NCI-H146 (cell line): ENCODE measurements around the gene CDC26.
A peak's percentile ranks its signal among the peaks of the same experiment; 100 is the strongest.
"Not testable (repeated sequence)": the region's sequence is repeated elsewhere in the genome, so short reads cannot be mapped to it uniquely, and the experiment has no call there.

Experiments used
- DNase-seq: peaks from one replicate; lab custom pipeline; 2025; lab: John Stamatoyannopoulos, UW

The CDC26 gene

DNA sequence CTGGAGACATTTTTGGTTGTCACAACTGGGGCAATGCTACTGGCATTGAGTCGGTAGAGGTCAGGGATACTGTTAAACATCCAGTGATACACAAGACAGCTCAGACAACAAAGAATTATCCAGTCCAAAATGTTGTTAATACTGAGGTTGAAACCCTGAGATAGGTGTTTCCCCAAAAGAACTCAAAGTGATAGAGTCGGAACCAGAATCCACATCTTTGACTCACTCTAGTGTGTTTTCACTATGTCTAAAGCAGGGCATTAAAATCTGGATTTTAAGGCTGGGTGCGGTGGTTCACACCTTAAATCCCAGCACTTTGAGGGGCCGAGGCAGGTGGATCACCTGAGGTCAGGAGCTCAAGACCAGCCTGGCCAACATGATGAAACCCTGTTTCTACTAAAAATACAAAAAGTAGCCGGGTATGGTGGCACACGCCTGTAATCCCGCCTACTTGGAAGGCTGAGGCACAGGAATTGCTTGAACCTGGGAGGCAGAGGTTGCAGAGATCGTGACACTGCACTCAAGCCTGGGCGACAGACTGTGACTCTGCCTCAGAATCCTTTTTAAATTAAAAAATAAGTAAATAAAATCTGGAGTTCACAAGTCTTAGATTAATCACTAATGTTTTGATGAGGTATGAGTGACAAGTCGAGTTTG is 37.0 kb downstream of the CDC26 start:
- no peak for DNase-seq

DNA sequence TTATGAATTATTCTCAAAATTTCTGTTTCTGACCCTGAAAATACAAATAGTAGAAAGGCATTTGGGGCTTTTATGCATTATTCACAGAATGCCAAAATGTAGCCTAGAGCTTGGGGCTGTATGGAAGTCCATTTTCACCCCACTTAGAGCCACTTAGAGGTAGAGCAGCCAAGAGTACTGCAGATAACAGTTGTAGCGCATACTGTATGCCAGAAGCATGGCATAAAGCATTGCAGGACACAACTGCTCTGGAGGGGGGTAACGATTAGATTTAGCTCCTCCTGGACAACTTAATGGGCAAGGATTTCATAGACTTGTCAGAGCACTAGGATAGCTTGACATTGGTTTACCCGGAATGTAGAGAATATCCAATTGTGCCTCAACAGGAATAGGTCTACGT is 38.3 kb downstream of the CDC26 start:
- DNase-seq: no peak

DNA sequence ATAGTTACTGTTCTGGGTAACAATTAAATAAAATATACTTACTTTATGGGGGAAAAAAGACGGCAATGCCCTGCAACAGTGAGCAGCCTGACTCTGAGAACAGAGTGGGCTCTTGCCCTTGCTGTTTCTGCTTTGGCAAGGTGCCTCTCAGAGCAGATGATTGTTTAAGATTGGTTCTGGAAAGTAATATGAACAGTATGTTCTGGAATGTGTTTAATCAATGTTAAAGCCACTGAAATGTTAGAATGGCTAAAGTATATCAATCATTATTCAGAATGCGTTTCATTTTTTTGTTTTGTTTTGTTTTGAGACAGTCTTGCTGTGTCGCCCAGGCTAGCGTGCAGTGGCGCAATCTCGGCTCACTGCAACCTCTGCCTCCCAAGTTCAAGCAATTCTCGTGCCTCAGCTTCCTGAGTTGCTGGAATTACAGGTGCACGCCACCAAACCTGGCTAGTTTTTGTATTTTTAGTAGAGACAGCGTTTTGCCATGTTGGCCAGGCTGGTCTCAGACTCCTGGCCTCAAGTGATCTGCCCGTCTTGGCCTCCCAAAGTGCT is 39.6 kb downstream of the CDC26 start:
- not testable (repeated sequence) for DNase-seq

DNA sequence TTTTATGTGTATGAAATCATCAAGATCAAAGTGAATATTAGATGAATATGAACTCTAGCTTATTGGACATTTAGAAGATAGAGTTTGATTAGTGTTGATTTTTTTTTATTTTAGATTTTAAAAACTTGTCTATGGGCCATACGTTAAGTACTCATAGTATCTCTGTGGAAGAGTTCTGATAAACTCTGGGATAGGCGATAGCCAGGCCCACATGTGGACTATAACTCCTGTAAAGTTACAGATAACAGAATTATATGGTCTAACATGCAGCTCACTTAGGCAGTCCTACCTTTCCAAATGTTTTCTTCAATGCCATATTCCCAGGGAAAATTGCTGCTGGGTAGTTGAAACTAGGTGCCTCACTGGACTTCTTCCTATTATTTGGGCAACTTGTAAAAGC is 43.7 kb downstream of the CDC26 start:
- no peak for DNase-seq

DNA sequence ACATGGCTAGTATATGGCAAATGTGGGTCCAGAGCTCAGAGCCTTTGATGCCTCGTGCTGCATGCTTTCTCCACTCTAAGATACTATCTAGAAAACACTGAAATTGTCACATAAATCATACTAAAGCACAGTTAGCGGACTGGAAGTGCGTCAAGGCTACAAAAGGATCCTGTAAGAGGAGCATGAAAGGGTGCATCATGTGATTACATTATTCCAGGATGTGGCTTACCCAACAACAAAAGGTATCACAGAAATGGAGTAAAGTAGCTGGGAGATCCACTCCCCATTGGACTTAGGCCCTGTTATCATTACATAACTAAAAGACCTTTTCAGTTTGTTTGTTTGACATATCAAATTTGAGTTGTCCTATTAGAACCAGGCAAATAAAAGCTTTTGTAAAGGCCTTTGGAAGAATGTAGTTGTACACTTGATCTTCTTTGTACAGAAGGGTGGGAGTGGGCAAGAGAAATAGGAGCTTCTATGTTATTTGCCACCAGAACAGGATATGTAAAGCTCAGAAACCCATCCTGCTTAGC is 47.2 kb downstream of the CDC26 start:
- DNase-seq: no peak

DNA sequence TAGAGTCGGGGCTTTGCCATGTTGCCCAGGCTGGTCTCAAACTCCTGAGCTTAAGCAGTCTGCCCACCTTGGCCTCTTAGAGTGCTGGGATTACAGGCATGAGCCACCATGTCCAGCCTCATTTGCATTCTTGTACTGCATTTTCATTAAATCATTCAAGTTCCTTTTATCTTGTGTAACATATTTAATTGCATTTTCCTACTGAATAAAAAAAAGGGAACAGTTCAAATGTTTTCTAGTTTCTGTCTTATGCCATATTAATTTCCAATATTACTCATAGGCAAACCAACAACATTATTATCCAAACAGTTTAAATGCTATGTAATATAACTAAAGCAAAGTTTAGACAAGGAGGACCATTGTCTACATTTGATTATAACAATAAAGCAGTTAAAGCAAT is 47.9 kb downstream of the CDC26 start:
- no peak for DNase-seq

DNA sequence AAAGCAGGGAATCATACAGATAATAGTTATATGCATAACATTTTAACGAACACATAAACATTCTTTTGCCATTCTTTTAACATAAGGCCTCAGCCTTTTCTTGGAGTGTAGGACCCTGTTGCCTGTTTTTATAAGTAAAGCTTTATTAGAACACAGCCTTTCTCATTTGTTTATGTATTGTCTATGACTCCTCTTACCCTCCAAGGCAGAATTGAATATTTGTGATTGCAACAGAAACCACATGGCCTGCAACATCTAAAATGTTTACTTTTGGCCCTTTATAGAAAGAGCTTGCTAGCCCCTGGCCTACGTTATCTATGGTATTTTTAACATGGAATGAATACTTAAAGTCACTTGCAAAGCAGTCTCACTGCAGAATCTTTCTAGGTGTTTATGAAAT is 51.4 kb downstream of the CDC26 start:
- no peak for DNase-seq

DNA sequence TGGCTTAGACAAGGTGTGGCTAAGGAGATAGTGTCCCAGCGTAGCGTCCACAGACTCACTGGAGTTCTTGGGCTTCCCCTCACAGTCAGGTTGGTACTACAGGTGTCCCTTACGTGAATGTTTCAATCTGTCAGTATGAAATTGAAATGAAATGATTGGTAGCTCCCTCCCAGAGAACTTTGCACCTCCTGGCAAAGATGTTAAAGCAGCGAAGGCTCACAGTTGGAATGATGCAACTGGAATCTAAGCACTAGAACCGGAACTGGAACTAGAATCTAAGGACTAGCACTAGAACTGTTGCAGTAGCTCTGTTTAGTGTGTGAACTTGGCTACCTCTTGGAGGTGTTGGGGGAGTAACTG is 52.9 kb downstream of the CDC26 start:
- DNase-seq: no peak

DNA sequence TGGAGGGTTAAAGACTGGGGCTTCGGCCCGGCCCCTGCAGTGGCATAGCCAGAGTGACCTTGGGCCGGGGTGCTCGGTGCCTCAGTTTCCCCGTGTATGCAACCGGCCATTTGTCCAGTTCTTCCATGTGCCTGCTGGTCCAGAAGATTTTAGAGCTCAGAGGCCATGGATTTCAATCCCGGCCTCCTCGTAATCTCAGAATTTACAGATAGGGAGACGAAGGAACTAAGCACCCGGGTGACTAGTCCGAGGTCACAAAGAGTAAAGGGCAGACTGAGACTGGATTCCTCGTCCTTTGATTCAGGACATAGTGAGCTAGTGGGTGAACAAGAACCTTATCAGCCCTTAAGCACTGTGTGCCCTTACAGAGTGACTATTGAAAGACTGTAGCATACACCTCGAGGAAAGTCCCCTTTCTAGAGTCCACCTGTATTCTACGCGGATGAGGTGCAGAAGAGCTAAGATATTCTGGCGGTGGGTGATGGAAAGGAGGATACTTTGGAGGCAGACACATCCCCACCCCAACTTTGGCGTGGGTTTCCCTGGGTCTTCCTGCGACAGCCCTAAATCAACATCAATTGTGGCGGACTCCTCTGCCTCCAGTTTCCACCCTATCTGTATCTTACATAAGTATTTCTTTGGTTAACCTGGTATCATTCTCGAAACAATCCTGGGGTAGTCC is 53.4 kb downstream of the CDC26 start:
- DNase-seq: peak; percentile 14

DNA sequence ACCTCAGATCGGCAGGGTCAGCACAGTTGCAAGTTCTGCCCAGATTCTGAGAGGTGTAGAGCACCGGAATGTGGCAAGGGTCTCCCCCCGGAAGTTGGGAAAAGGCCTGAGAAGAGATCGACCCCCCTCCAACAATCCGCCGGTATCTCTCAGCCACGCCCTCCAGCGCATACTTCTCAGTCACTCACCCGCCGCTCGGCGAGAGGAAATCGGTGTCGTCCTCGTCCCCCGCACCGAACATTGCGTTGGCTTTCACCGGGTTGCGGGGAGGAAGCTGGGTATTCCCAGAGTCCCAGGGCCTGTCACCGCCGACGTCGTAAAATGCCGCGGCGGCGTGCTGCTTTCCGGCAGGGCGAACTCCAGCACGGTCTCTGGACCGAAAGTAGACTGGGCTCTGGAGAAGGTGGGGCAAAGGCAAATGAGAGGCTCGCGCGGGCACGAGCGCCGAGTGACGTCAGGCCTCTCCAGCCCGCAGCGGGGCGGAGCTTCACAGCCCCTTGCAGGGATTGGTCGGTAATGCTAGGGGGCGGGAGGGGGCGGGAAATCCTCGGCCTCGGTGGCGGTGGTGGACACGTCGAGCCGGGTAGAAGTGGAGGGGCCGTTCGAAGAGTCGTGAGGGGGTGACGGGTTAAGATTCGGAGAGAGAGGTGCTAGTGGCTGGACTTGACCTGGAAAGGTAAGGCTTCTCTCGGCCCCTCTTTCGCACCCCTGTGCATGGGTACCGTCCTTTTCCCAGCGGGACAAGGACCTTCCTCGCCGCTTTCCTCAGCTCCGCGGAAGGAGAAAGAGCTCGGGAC is 54.2 kb downstream of the CDC26 start, which contains the start of the genes FKBP15 and SLC31A1:
FKBP15 (minus strand) TSS at position 275 of the 797 bp plus-strand sequence; CDS start at position 241, 34 bp downstream.
SLC31A1 (plus strand) TSS at position 542 of the 797 bp plus-strand sequence. CDS start 34,605 bp downstream, outside the sequence.
- DNase-seq: peak; percentile 94

DNA sequence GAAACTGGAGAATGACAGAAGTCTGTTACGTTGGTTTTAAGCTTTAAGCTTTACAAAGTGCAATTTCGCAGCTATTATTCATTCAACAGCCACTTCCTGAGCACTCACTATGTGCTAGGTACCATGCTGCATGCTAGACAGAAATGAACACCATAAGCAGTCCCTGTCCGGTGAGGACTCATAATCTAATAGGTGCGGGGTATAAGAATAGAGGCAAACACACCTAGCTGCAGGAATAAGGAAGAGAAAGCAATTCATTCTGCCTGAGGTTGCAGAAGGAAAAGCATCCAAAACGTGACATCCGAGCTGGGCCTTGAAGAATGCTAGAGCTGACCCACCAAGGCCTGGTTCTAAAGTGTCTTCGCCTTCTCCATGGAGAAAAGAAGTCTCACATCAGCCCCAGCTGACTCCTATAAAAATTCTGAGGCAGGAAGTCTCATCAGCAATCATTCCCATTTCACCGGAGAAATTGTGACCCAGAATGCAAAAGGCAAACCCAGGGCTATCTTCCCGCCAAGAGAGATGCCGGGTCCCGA is 54.8 kb downstream of the CDC26 start:
- DNase-seq: no peak

DNA sequence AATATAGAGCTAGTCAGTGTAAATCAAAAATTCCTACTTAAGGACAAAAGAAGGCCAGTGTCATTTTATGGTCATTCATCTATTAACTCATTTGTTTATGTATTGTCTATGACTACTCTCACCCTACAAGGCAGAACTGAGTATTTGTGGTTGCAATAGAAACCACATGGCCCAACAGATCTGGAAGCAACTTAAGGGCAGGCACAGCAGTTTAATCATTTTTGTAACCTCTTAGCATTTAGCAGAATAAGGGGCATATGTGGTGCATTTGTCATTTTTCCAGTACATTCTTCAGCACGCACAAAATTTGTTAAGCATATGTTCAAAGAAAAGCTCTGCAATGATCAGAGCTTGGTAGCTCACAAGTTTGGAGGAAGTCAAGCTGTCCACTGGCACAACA is 55.4 kb downstream of the CDC26 start:
- DNase-seq: no peak

DNA sequence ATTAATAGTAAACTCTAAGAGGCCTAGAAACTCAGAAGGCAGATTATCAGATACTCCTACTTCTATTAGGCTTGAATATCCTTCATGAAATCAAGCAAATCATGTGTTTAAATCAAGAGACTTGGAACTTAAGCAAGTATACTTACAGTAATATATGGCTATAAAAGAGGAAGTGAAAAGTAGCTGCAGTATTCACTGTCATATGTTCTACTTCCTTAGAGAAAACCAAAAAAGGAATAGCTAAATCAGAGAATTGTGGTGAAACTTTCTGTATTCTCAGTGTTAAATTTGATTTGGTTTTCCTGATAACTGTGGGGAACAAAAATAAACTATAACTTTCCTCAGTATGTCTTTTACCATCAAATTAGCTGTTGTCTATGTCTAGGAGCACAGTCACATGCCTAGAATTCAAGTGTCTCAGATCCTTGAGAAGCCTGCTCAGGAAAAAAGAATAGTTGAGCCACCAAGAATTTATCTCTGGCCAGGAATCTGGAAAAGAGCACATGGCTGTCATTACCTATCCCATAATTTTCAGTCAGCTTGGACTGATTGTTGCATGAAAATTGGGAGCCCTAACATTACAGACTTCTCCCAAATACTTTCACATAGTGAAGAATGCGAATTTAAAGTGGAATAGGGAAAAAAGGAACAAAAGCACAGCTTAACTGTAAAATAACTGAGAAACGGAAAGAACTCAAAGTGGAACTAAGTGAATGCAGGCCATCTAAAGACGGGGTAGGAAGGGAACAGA is 56.0 kb downstream of the CDC26 start:
- no peak for DNase-seq
